ENCODE results near the gene TOR4A.

TOR4A gene

GRCh38 chr9:137267933-137268355 is 9.6 kb upstream of the TOR4A start:
- Histone ChIP-seq H3K36me3 (ENCODE audit: control insufficient read depth, insufficient read depth, low read length) (peaks cover 43% of the 10 kb centered on the region), H3K9me3 (ENCODE audit: control insufficient read depth, insufficient read depth, low read length) (no peaks in the 10 kb centered on the region), H3K4me3 (ENCODE audit: low read length) (no peak overlapping the region), H3K27ac (ENCODE audit: low read length) (no peak overlapping the region), H3K4me1 (ENCODE audit: control insufficient read depth, insufficient read depth, low read length) (no peaks in the 10 kb centered on the region; the same call in 1 of the 2 replicates), H3K27me3 (ENCODE audit: control insufficient read depth, insufficient read depth, low read length) (no peaks in the 10 kb centered on the region)
- no peak for DNase-seq (ENCODE audit: low read depth, low spot score)
- WGBS (ENCODE audit: insufficient coverage, insufficient read length), result no CpG with 5 or more reads among the region's 6 CpGs

DNA sequence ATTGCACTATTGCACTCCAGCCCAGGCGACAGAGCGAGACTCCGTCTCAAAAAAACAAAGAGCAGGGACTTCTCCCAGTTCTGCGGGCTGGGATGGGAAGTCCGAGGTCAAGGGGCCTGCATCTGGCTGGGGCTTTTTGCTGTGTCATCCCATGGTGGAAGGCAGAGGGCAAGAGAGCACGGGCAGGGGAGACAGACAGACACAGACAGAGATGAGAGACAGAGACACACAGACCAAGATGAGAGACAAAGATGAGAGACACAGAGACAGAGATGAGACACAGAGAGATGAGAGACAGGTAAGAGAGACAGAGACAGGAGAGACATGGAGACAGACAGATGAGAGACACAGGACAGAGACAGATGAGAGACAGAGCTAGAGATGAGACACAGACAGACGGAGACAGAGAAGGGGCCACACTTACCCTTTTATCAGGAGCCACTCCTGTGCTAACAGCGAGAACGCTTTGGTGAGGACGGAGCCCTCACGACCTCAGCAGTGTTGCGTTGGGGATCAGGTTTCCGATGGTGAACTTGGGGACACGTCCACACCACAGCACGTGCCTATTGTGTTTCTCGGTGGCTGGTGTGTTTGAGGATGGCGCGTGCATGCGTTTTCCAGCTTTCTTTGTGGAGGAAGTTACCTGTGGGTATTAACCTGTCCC is 8.9 kb upstream of the TOR4A start:
- no peaks in the 10 kb centered on the region for H3K9me3 ChIP-seq (ENCODE audit: control insufficient read depth, insufficient read depth, low read length)
- DNase-seq (ENCODE audit: low read depth, low spot score), result no peak
- no peak overlapping the region for H3K27ac ChIP-seq (ENCODE audit: low read length)
- no peak overlapping the region for H3K4me3 ChIP-seq (ENCODE audit: low read length)
- no peaks in the 10 kb centered on the region; the same call in 1 of the 2 replicates for H3K4me1 ChIP-seq (ENCODE audit: control insufficient read depth, insufficient read depth, low read length)
- no CpG with 5 or more reads among the region's 19 CpGs for WGBS (ENCODE audit: insufficient coverage, insufficient read length)
- no peaks in the 10 kb centered on the region for H3K27me3 ChIP-seq (ENCODE audit: control insufficient read depth, insufficient read depth, low read length)
- H3K36me3 ChIP-seq (ENCODE audit: control insufficient read depth, insufficient read depth, low read length), result peaks cover 40% of the 10 kb centered on the region

GRCh38 chr9:137269231-137269772 is 8.2 kb upstream of the TOR4A start:
- Histone ChIP-seq H3K4me3 (ENCODE audit: low read length) (no peak overlapping the region), H3K27me3 (ENCODE audit: control insufficient read depth, insufficient read depth, low read length) (no peaks in the 10 kb centered on the region), H3K4me1 (ENCODE audit: control insufficient read depth, insufficient read depth, low read length) (no peaks in the 10 kb centered on the region; the same call in 1 of the 2 replicates), H3K36me3 (ENCODE audit: control insufficient read depth, insufficient read depth, low read length) (peaks cover 35% of the 10 kb centered on the region), H3K9me3 (ENCODE audit: control insufficient read depth, insufficient read depth, low read length) (no peaks in the 10 kb centered on the region), H3K27ac (ENCODE audit: low read length) (no peak overlapping the region)
- no peak for DNase-seq (ENCODE audit: low read depth, low spot score)
- no CpG with 5 or more reads among the region's 17 CpGs for WGBS (ENCODE audit: insufficient coverage, insufficient read length)

- Histone ChIP-seq H3K27ac (ENCODE audit: low read length) (no peak overlapping the region), H3K4me3 (ENCODE audit: low read length) (no peak overlapping the region), H3K27me3 (ENCODE audit: control insufficient read depth, insufficient read depth, low read length) (no peaks in the 10 kb centered on the region), H3K36me3 (ENCODE audit: control insufficient read depth, insufficient read depth, low read length) (peaks cover 30% of the 10 kb centered on the region), H3K9me3 (ENCODE audit: control insufficient read depth, insufficient read depth, low read length) (no peaks in the 10 kb centered on the region), H3K4me1 (ENCODE audit: control insufficient read depth, insufficient read depth, low read length) (no peaks in the 10 kb centered on the region; the same call in 1 of the 2 replicates)
- DNase-seq (ENCODE audit: low read depth, low spot score), result no peak
- no CpG with 5 or more reads among the region's 32 CpGs for WGBS (ENCODE audit: insufficient coverage, insufficient read length)
Measured at GRCh38 chr9:137270929-137271695, 6.4 kb upstream of the TOR4A start.

DNA sequence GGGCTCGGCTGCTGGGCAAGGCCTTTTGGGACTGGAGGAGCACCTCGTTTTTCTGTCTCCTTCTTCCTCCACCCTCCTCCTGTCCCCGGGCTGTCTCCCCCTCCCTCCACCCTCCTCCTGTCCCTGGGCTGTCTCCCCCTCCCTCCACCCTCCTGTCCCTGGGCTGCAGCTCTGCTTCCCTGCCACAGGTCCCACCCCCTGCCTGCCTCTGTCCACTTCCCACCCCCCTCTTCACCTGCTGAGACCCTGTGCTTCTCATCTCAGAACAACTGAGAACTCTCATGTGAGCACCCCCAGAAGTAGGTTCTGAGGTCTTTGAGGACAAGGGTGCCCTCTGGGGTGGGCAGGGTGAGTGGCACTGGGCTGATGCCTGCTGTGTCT is 5.8 kb upstream of the TOR4A start:
- Histone ChIP-seq H3K27me3 (ENCODE audit: control insufficient read depth, insufficient read depth, low read length) (no peaks in the 10 kb centered on the region), H3K27ac (ENCODE audit: low read length) (no peak overlapping the region), H3K4me1 (ENCODE audit: control insufficient read depth, insufficient read depth, low read length) (no peaks in the 10 kb centered on the region; the same call in 1 of the 2 replicates), H3K36me3 (ENCODE audit: control insufficient read depth, insufficient read depth, low read length) (peaks cover 28% of the 10 kb centered on the region), H3K9me3 (ENCODE audit: control insufficient read depth, insufficient read depth, low read length) (no peaks in the 10 kb centered on the region), H3K4me3 (ENCODE audit: low read length) (no peak overlapping the region)
- WGBS (ENCODE audit: insufficient coverage, insufficient read length), result no CpG with 5 or more reads among the region's 3 CpGs
- no peak for DNase-seq (ENCODE audit: low read depth, low spot score)

GRCh38 chr9:137272241-137273094 is 5.1 kb upstream of the TOR4A start:
- no CpG with 5 or more reads among the region's 39 CpGs for WGBS (ENCODE audit: insufficient coverage, insufficient read length)
- no peaks in the 10 kb centered on the region for H3K9me3 ChIP-seq (ENCODE audit: control insufficient read depth, insufficient read depth, low read length)
- peaks cover 21% of the 10 kb centered on the region for H3K36me3 ChIP-seq (ENCODE audit: control insufficient read depth, insufficient read depth, low read length)

DNA sequence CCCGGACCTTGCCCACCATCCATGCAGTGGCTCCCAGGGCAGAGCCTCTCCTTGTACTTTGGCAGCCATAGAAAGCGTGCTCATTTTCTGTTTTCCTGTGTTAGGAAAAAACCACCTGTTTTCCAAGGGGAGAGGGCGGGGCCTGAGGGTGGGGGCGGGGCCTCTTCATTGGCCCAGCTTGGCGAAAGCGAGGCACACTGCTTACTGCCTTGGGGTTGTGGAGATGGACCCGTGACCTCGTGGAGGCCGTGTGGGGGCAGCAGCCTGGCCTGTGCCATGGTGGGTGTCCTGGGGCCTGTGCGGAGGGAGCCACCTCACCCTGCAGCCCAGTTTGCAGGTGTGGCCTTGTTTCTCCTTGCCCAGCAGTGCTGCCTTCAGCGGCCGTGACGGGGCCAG is 4.4 kb upstream of the TOR4A start:
- Histone ChIP-seq H3K4me3 (ENCODE audit: low read length) (no peak overlapping the region), H3K36me3 (ENCODE audit: control insufficient read depth, insufficient read depth, low read length) (peaks cover 21% of the 10 kb centered on the region), H3K27ac (ENCODE audit: low read length) (no peak overlapping the region), H3K9me3 (ENCODE audit: control insufficient read depth, insufficient read depth, low read length) (no peaks in the 10 kb centered on the region), H3K27me3 (ENCODE audit: control insufficient read depth, insufficient read depth, low read length) (no peaks in the 10 kb centered on the region), H3K4me1 (ENCODE audit: control insufficient read depth, insufficient read depth, low read length) (no peaks in the 10 kb centered on the region; the same call in 1 of the 2 replicates)
- no peak for DNase-seq (ENCODE audit: low read depth, low spot score)
- whole genome bisulfite sequencing (ENCODE audit: insufficient coverage, insufficient read length), result no CpG with 5 or more reads among the region's 13 CpGs

More at GRCh38 chr9:137272241-137273094, 5.1 kb upstream of the TOR4A start:
- Histone ChIP-seq H3K4me1 (ENCODE audit: control insufficient read depth, insufficient read depth, low read length) (no peaks in the 10 kb centered on the region; the same call in 1 of the 2 replicates), H3K27me3 (ENCODE audit: control insufficient read depth, insufficient read depth, low read length) (no peaks in the 10 kb centered on the region), H3K27ac (ENCODE audit: low read length) (no peak overlapping the region), H3K4me3 (ENCODE audit: low read length) (no peak overlapping the region)
- DNase-seq (ENCODE audit: low read depth, low spot score), result no peak

DNA sequence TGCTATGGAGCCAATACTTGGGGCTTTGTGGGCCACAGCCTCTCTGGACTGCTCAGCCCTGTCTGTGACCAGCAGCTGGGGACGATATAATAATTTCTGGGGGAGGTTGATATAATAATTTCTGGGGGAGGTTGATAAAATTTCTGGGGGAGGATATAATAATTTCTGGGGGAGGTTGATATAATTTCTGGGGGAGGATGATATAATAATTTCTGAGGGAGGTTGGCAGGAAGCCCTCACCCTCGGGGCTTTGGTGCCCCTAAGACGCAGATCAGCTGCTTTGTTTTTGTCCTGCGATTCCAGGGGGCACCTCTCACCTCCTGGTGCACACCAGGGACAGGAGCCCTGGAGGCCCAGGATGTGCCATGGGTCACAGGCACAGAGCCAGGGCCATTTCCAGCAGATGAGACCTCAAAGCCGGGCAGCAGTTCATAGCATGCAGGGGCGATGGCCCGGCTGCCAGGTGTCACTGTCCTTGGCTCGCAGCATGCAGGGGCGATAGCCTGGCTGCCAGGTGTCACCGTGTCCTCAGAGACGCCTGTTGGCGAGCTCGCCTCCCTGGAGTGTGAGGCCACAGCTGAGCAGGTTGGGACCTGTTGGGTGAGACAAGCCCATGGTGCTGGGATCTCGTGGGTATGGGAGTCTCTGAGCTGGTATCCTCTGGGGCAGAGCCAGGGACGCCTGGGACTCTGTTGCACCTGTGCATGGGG is 3.8 kb upstream of the TOR4A start:
- H3K27me3 ChIP-seq (ENCODE audit: control insufficient read depth, insufficient read depth, low read length), result no peaks in the 10 kb centered on the region
- DNase-seq (ENCODE audit: low read depth, low spot score), result no peak
- no peaks in the 10 kb centered on the region; the same call in 1 of the 2 replicates for H3K4me1 ChIP-seq (ENCODE audit: control insufficient read depth, insufficient read depth, low read length)
- peaks cover 22% of the 10 kb centered on the region for H3K36me3 ChIP-seq (ENCODE audit: control insufficient read depth, insufficient read depth, low read length)
- H3K4me3 ChIP-seq (ENCODE audit: low read length), result no peak overlapping the region
- no peaks in the 10 kb centered on the region for H3K9me3 ChIP-seq (ENCODE audit: control insufficient read depth, insufficient read depth, low read length)
- H3K27ac ChIP-seq (ENCODE audit: low read length), result no peak overlapping the region
- no CpG with 5 or more reads among the region's 15 CpGs for WGBS (ENCODE audit: insufficient coverage, insufficient read length)

DNA sequence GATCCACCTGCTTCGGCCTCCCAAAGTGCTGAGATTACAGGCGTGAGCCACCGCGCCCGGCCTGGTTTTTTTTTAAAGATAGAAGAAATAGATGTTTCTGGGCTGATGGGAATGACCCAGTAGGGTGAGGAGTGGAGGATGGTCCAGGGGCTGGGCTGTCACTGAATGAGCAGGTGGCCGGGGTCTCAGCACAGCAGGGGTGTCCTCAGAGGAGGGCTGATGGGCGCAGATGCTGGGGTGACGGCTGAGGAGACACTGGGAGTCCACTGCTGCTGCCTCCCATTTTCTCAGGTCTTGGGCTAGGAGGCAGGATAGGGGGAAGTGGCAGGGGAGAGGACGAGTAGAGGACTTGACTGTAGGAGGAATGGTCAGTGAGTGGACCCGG is 2.3 kb upstream of the TOR4A start:
- Histone ChIP-seq H3K27ac (ENCODE audit: low read length) (no peak overlapping the region), H3K4me3 (ENCODE audit: low read length) (no peak overlapping the region), H3K4me1 (ENCODE audit: control insufficient read depth, insufficient read depth, low read length) (no peaks in the 10 kb centered on the region; the same call in 1 of the 2 replicates), H3K36me3 (ENCODE audit: control insufficient read depth, insufficient read depth, low read length) (peaks cover 24% of the 10 kb centered on the region; the same call in 1 of the 2 replicates), H3K27me3 (ENCODE audit: control insufficient read depth, insufficient read depth, low read length) (no peaks in the 10 kb centered on the region), H3K9me3 (ENCODE audit: control insufficient read depth, insufficient read depth, low read length) (no peaks in the 10 kb centered on the region)
- DNase-seq (ENCODE audit: low read depth, low spot score), result no peak
- WGBS (ENCODE audit: insufficient coverage, insufficient read length), result no CpG with 5 or more reads among the region's 10 CpGs
